ENCODE data around the gene NHLRC3. TPM values are rescaled to one million over a fixed set of nuclear protein-coding genes. Genes with fewer than 3 reads are reported as not detected.

Gene NHLRC3
- total and polyA plus RNA-seq, 2 of the 8 experiments (the other 6 are each of a cell fraction or from before 2014, with no cell fraction given): 13.1 to 16.9 TPM

GRCh38 chr13:39073983-39074382, 35.7 kb downstream of the NHLRC3 start:
- Histone ChIP-seq H3K9me3 (ENCODE audit: insufficient read depth in 2 of 2, low read depth in 1 of 2, low read length in 1 of 2) (no peaks in the 10 kb centered on the region), H3K14ac (ENCODE audit: insufficient read length) (no peak overlapping the region), H3K4ac (replicated peaks; ENCODE audit: insufficient read length, low read depth, low read length) (no peak overlapping the region), H3K79me1 (ENCODE audit: low read depth, low read length) (no peaks in the 10 kb centered on the region), H3K4me2 (ENCODE audit: insufficient read depth in 1 of 2, low read depth in 2 of 2, low read length in 2 of 2) (no peak overlapping the region), H3K4me3 (ENCODE audit: extremely low read depth in 1 of 4, insufficient read depth in 2 of 4, low read depth in 3 of 4, low read length in 4 of 4) (no peak overlapping the region), H3K4me1 (replicated peaks in 1 of 4; ENCODE audit: control insufficient read depth in 3 of 4, insufficient read depth in 4 of 4, low read length in 3 of 4) (no peaks in the 10 kb centered on the region; a peak in 1 of 7 replicates), H2BK120ac (replicated peaks; ENCODE audit: low read depth, low read length) (no peak overlapping the region), H4K5ac (ENCODE audit: insufficient read length, low read depth, low read length) (no peak overlapping the region), H2BK15ac (ENCODE audit: low read length) (no peak overlapping the region), H3K23me2 (ENCODE audit: low read depth, low read length) (no peaks in the 10 kb centered on the region), H3K79me2 (ENCODE audit: control insufficient read depth in 1 of 2, insufficient read depth in 2 of 2, low read length in 2 of 2) (no peaks in the 10 kb centered on the region), H3K56ac (replicated peaks; ENCODE audit: insufficient read length, low read depth, low read length) (no peak overlapping the region), H3K23ac (ENCODE audit: insufficient read length) (no peak overlapping the region), H3K27ac (ENCODE audit: low read depth, low read length) (no peak overlapping the region), H2BK12ac (ENCODE audit: low read depth, low read length) (no peak overlapping the region), H4K20me1 (replicated peaks in 1 of 2; ENCODE audit: control insufficient read depth in 1 of 2, insufficient read depth in 2 of 2, low read length in 2 of 2) (no peaks in the 10 kb centered on the region), H3K36me3 (ENCODE audit: control insufficient read depth in 2 of 4, insufficient read depth in 4 of 4, low read length in 3 of 4) (no peaks in the 10 kb centered on the region), H2BK5ac (ENCODE audit: low read depth, low read length) (no peak overlapping the region), H3K18ac (ENCODE audit: extremely low read depth, low read length) (no peak overlapping the region; the same call in 1 of the 2 replicates), H3K9ac (replicated peaks in 1 of 4; ENCODE audit: extremely low read depth in 1 of 4, low read depth in 3 of 4, low read length in 3 of 4) (no peak overlapping the region), H4K91ac (replicated peaks; ENCODE audit: insufficient read length, low read length) (peak overlapping the region; percentile 61), H2AK5ac (ENCODE audit: low read depth, low read length) (no peak overlapping the region), H3K27me3 (replicated peaks in 1 of 4; ENCODE audit: control insufficient read depth in 3 of 4, extremely low read depth in 1 of 4, insufficient read depth in 3 of 4, low read length in 3 of 4) (no peaks in the 10 kb centered on the region), H2AFZ (ENCODE audit: low read length) (no peak overlapping the region), H2BK20ac (ENCODE audit: low read length) (no peak overlapping the region), H4K8ac (ENCODE audit: extremely low read depth, insufficient read depth, low read length) (no peak overlapping the region; the same call in 1 of the 2 replicates)
- CTCF ChIA-PET (ENCODE audit: partially characterized antibody): interaction anchor here (1.1 to 1.2 kb wide), 2 partner anchors 11 to 42 kb away, joined by 3 to 4 read pairs; no protein-coding TSS in a partner anchor
- POLR2A ChIA-PET (ENCODE audit: partially characterized antibody): no interaction called here
- no peak for TF ChIP-seq ZNF274 (IDR thresholded peaks at IDR 0.05; ENCODE audit: borderline replicate concordance, extremely low read depth, low read length)
- no peak for TF ChIP-seq TCF12 (IDR thresholded peaks at IDR 0.05; ENCODE audit: low read depth, low read length)
- peak; percentile 12 to 15; a peak in 1 of 4 replicates for TF ChIP-seq RAD21 (IDR thresholded peaks at IDR 0.05 in 1 of 2, conservative IDR thresholded peaks at IDR 0.05 in 1 of 2; ENCODE audit: low read depth in 2 of 2, low read length in 2 of 2)
- FAIRE-seq (no peak), DNase-seq (ENCODE audit: low read depth in 1 of 2, low spot score in 2 of 2) (no peak)
- WGBS, 2 experiments (ENCODE audit: extremely low coverage in 1 of 2, insufficient coverage in 1 of 2, insufficient read length in 1 of 2, insufficient replicate concordance in 2 of 2, low coverage in 1 of 2, low lambda C conversion rate in 2 of 2, missing lambda C conversion rate in 1 of 2): 64% methylated on average over 3 of the region's 3 CpGs; no CpG with 5 or more reads in 1 of the 2 experiments
